Glutamatergic neuron (in vitro differentiated cells): ENCODE measurements around the gene NRIP1. TPM values are rescaled to one million over a fixed set of nuclear protein-coding genes. Genes with fewer than 3 reads are reported as not detected.

Experiments used
- DNase-seq: peaks from one replicate; pipeline ENCODE4 v3.0.0; 2022
- H3K27ac Mint-ChIP-seq: one replicate; pipeline ENCODE4 v1.8.0; 2020; ENCODE audit warnings: mild to moderate bottlenecking, mixed read lengths, inconsistent platforms; ENCODE audit not compliant: unreplicated experiment
- H3K27me3 Mint-ChIP-seq: one replicate; pipeline ENCODE4 v1.8.0; 2020; ENCODE audit warnings: mild to moderate bottlenecking, moderate library complexity, mixed read lengths, inconsistent platforms; ENCODE audit not compliant: unreplicated experiment
- H3K36me3 Mint-ChIP-seq: one replicate; pipeline ENCODE4 v1.8.0; 2020; ENCODE audit warnings: mild to moderate bottlenecking, mixed read lengths, inconsistent platforms; ENCODE audit not compliant: unreplicated experiment
- H3K4me1 Mint-ChIP-seq: one replicate; pipeline ENCODE4 v1.8.0; 2020; ENCODE audit warnings: mild to moderate bottlenecking, low read depth, mixed read lengths, inconsistent platforms; ENCODE audit not compliant: unreplicated experiment
- H3K4me3 Mint-ChIP-seq: one replicate; pipeline ENCODE4 v1.8.0; 2020; ENCODE audit warnings: mild to moderate bottlenecking, mixed read lengths, inconsistent platforms; ENCODE audit not compliant: unreplicated experiment
- H3K9me3 Mint-ChIP-seq: one replicate; pipeline ENCODE4 v1.8.0; 2020; ENCODE audit warnings: mild to moderate bottlenecking, moderate library complexity, mixed read lengths, inconsistent platforms; ENCODE audit not compliant: unreplicated experiment
- CTCF ChIP-seq: fragments of 200-600 bp; sonication (generic); IDR thresholded peaks from one replicate; pipeline ENCODE4 v1.5.0; 2021; ENCODE audit not compliant: partially characterized antibody, unreplicated experiment
- total RNA-seq: library from RNA; stranded (reverse); fragmentation: NEBNext Ultra II Directional; extraction: Animal tissue kit (Norgen Biotek cat#: 25700); gene quantifications from one replicate; pipeline ENCODE4 v1.2.1, GENCODE V29; 2021; ENCODE audit not compliant: unreplicated experiment

The NRIP1 gene
- total RNA-seq, 1 donor from 2014 or later: 51.5 TPM

- Mint-ChIP-seq H3K27me3 (no peaks in the 10 kb centered on the region), H3K36me3 (no peaks in the 10 kb centered on the region), H3K4me3 (no peak overlapping the region), H3K27ac (no peak overlapping the region), H3K4me1 (peaks cover 8% of the 10 kb centered on the region), H3K9me3 (peaks cover 7% of the 10 kb centered on the region)
- TF ChIP-seq CTCF: no peak
- DNase-seq: no peak
Observed at GRCh38 chr21:14911351-14911750, 153.4 kb downstream of the NRIP1 start.
